T-helper 1 cell treated with Interleukin-12 subunit alpha and Interleukin-12 subunit beta and Interleukin-4 antibody, amounts not matched to agents 30 μg/mL and 1 μg/mL, for 36 hours (primary cell): ENCODE data around the gene KNL1.
A peak's percentile ranks its signal among the peaks of the same experiment; 100 is the strongest.
"Not testable (repeated sequence)": the region's sequence is repeated elsewhere in the genome, so short reads cannot be mapped to it uniquely, and the experiment has no call there.

Experiments
- H3K27ac Mint-ChIP-seq: one replicate; pipeline ENCODE4 v1.8.0; 2021; ENCODE audit warnings: mild to moderate bottlenecking, mixed read lengths
- H3K27me3 Mint-ChIP-seq: one replicate; pipeline ENCODE4 v1.8.0; 2021; ENCODE audit warnings: low read depth, mixed read lengths
- H3K36me3 Mint-ChIP-seq: one replicate; pipeline ENCODE4 v1.8.0; 2021; ENCODE audit warnings: low read depth, mixed read lengths
- H3K4me1 Mint-ChIP-seq: one replicate; pipeline ENCODE4 v1.8.0; 2021; ENCODE audit warnings: low read depth, mixed read lengths
- H3K4me3 Mint-ChIP-seq: one replicate; pipeline ENCODE4 v1.8.0; 2021; ENCODE audit warnings: mild to moderate bottlenecking, moderate library complexity, mixed read lengths
- H3K9me3 Mint-ChIP-seq: one replicate; pipeline ENCODE4 v1.8.0; 2021; ENCODE audit warnings: mixed read lengths

KNL1 gene

DNA sequence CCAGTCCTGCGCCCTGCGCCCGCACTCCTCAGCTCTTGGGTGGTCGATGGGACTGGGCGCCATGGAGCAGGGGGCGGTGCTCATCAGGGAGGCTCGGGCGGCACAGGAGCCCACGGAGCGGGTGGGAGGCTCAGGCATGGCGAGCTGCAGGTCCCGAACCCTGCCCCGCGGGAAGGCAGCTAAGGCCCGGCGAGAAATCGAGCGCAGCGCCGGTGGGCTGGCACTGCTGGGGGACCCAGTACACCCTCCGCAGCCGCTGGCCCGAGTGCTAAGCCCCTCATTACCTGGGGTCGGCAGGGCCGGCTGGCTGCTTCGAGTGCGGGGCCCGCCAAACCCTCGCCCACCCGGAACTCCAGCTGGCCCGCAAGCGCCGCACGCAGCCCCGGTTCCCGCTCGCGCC, 82.9 kb downstream of the KNL1 start:
- H3K36me3 Mint-ChIP-seq, H3K4me3 Mint-ChIP-seq, H3K27ac Mint-ChIP-seq, H3K27me3 Mint-ChIP-seq, H3K4me1 Mint-ChIP-seq, H3K9me3 Mint-ChIP-seq: not testable (repeated sequence)

GRCh38 chr15:40680151-40680550, 86.1 kb downstream of the KNL1 start:
- H3K27me3 Mint-ChIP-seq = no peaks in the 10 kb centered on the region
- H3K9me3 Mint-ChIP-seq = no peaks in the 10 kb centered on the region

DNA sequence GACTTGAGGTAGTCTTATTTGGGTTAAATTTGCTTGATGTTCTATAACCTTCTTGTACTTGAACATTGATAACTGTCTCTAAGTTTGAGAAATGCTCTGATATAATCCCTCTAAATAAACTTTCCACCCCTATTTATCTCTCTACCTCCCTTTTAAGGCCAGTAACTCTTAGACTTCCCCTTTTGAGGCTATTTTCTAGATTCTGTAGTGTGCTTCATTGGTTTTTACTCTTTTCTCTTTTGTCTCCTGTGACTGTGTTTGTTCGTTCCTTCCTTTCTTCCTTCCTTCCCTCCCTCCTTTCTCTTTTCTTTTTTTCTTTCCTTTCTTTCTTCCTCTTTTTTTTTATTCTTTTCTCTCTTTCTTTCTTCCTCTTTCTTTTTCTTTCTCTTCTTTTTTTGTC, 86.9 kb downstream of the KNL1 start:
- not testable (repeated sequence) for H3K9me3 Mint-ChIP-seq, H3K4me3 Mint-ChIP-seq, H3K27ac Mint-ChIP-seq, H3K4me1 Mint-ChIP-seq, H3K27me3 Mint-ChIP-seq, H3K36me3 Mint-ChIP-seq

More at GRCh38 chr15:40680151-40680550, 86.1 kb downstream of the KNL1 start:
- H3K27ac Mint-ChIP-seq = no peak overlapping the region
- no peak overlapping the region for H3K4me3 Mint-ChIP-seq
- H3K4me1 Mint-ChIP-seq = peaks cover 7% of the 10 kb centered on the region
- no peaks in the 10 kb centered on the region for H3K36me3 Mint-ChIP-seq

- Mint-ChIP-seq H3K9me3 (no peaks in the 10 kb centered on the region), H3K4me3 (no peak overlapping the region), H3K27ac (no peak overlapping the region), H3K27me3 (no peaks in the 10 kb centered on the region), H3K36me3 (no peaks in the 10 kb centered on the region), H3K4me1 (no peaks in the 10 kb centered on the region)
Measured at GRCh38 chr15:40684381-40684780, 90.3 kb downstream of the KNL1 start.

GRCh38 chr15:40685376-40685775, 91.3 kb downstream of the KNL1 start:
- Mint-ChIP-seq H3K36me3 (peaks cover 4% of the 10 kb centered on the region), H3K9me3 (no peaks in the 10 kb centered on the region), H3K27me3 (no peaks in the 10 kb centered on the region), H3K4me3 (no peak overlapping the region), H3K27ac (no peak overlapping the region), H3K4me1 (no peaks in the 10 kb centered on the region)

DNA sequence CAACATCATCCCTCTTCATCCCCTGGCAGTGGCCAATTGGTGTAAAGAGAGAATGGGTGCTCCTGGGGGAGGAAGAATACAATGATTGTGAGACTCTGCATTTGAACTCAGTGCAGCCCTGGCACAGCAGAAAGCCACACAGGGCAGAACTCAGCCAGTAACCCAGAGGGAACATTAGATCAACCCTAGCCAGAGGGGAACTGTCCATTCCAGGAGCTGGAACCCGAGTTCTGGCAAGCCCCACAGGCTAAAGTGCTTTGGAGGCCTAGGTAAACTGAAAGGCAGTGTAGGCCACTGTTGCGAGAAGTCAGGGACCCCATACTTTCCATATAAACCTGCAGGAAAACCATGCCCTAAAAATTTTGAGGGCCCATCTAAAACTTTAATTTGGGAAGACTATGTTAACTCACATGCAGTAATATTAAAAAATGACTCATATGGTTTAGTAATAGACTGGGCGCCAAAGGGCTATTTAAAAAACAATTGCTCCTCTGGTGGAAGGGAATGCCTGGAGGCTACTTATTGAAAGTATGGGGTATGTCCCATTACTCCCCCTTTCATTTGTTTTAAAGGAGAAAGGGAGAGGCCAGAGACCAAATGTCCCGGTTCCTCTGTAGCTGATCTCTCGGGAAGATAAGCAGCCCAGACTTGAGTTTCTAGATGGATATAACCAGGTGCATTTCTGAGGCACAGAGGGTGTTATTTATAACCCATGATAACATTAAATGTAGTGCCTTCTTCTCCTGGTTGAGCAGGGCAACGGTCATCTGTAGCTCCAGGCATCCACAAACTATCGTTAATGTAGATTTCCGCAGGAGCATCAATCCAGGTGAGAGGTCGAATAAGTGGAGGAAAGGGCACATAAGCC, 95.1 kb downstream of the KNL1 start:
- Mint-ChIP-seq H3K4me3 (no peak overlapping the region), H3K9me3 (no peaks in the 10 kb centered on the region), H3K27me3 (no peaks in the 10 kb centered on the region), H3K27ac (no peak overlapping the region), H3K4me1 (peaks cover 3% of the 10 kb centered on the region), H3K36me3 (peaks cover 8% of the 10 kb centered on the region)

GRCh38 chr15:40691737-40692136, 97.7 kb downstream of the KNL1 start:
- no peaks in the 10 kb centered on the region for H3K27me3 Mint-ChIP-seq
- no peaks in the 10 kb centered on the region for H3K9me3 Mint-ChIP-seq
- H3K36me3 Mint-ChIP-seq = peaks cover 12% of the 10 kb centered on the region
- H3K4me1 Mint-ChIP-seq = peaks cover 13% of the 10 kb centered on the region
- no peak overlapping the region for H3K27ac Mint-ChIP-seq
- no peak overlapping the region for H3K4me3 Mint-ChIP-seq

- Mint-ChIP-seq H3K4me1 (peaks cover 27% of the 10 kb centered on the region), H3K36me3 (peaks cover 20% of the 10 kb centered on the region), H3K4me3 (peak overlapping the region; percentile 99), H3K27me3 (no peaks in the 10 kb centered on the region), H3K9me3 (no peaks in the 10 kb centered on the region), H3K27ac (peak overlapping the region; percentile 97)
Measured at GRCh38 chr15:40693904-40694687, 100.0 kb downstream of the KNL1 start.

- no peaks in the 10 kb centered on the region for H3K27me3 Mint-ChIP-seq
- H3K4me1 Mint-ChIP-seq = peaks cover 32% of the 10 kb centered on the region
- no peaks in the 10 kb centered on the region for H3K9me3 Mint-ChIP-seq
- peak within 1 kb of the TSS; percentile 99 for H3K4me3 Mint-ChIP-seq
- H3K36me3 Mint-ChIP-seq = peaks cover 19% of the 10 kb centered on the region
- H3K27ac Mint-ChIP-seq = peak within 1 kb of the TSS; percentile 97
Measured at GRCh38 chr15:40694688-40695468, 100.8 kb downstream of the KNL1 start, which contains the start of gene RAD51. RAD51 (plus strand) TSS chr15:40695174; CDS start chr15:40698759, 3,585 bp downstream.

DNA sequence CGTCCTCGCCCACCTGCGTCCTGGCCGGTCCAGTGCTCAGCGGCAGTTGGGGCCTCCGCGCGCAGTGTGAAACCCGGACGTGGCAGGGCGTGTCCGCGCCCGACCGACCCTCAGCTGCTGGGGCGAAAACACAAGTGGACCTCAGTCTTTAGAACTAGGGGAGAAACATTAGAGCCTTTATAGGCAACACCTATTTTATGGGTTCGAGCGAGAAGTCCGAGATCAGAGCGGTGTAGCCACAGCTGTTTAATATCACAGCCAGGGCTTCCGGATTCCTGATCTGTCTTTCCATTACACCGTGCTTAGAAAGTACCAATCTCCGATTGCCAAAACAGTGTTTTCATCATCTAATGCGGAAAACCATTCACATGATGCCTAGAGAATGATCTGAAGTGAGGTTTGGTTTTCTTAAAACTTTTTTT, 101.4 kb downstream of the KNL1 start:
- Mint-ChIP-seq H3K36me3 (peaks cover 19% of the 10 kb centered on the region), H3K4me1 (peaks cover 37% of the 10 kb centered on the region), H3K27ac (peak overlapping the region; percentile 97)

DNA sequence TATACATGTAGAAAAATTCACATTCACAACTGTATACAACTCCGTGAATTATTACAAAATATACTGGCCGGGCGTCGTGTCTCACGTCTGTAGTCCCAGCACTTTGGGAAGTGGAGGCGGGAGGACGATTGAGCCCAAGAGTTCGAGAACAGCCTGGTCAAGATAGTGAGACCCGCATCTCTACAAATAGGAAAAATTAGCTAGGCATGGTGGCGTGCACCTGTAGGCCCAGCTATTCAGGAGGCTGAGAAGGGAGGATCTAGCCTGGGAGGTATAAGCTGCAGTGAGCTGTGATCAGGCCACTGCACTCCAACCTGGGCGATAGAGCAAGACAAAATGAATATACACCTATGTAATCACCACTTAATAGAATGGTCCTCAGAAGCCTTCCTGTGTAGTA, 102.2 kb downstream of the KNL1 start:
- H3K4me3 Mint-ChIP-seq = peak overlapping the region; percentile 99
- peaks cover 40% of the 10 kb centered on the region for H3K4me1 Mint-ChIP-seq
- H3K9me3 Mint-ChIP-seq = no peaks in the 10 kb centered on the region
- H3K36me3 Mint-ChIP-seq = peaks cover 26% of the 10 kb centered on the region
- peak overlapping the region; percentile 97 for H3K27ac Mint-ChIP-seq
- H3K27me3 Mint-ChIP-seq = no peaks in the 10 kb centered on the region

More for the DNA sequence above, 101.4 kb downstream of the KNL1 start:
- H3K9me3 Mint-ChIP-seq = no peaks in the 10 kb centered on the region
- H3K27me3 Mint-ChIP-seq = no peaks in the 10 kb centered on the region
- H3K4me3 Mint-ChIP-seq = peak overlapping the region; percentile 99

GRCh38 chr15:40697916-40698315, 103.9 kb downstream of the KNL1 start:
- no peaks in the 10 kb centered on the region for H3K9me3 Mint-ChIP-seq
- peak overlapping the region; percentile 70 for H3K4me3 Mint-ChIP-seq
- H3K36me3 Mint-ChIP-seq = peaks cover 31% of the 10 kb centered on the region
- H3K27ac Mint-ChIP-seq = peak overlapping the region; percentile 32
- H3K27me3 Mint-ChIP-seq = no peaks in the 10 kb centered on the region
- H3K4me1 Mint-ChIP-seq = peaks cover 40% of the 10 kb centered on the region

GRCh38 chr15:40702077-40702476, 108.0 kb downstream of the KNL1 start:
- Mint-ChIP-seq H3K27me3 (no peaks in the 10 kb centered on the region), H3K4me1 (peaks cover 25% of the 10 kb centered on the region), H3K36me3 (peaks cover 31% of the 10 kb centered on the region), H3K9me3 (no peaks in the 10 kb centered on the region), H3K4me3 (no peak overlapping the region), H3K27ac (no peak overlapping the region)

DNA sequence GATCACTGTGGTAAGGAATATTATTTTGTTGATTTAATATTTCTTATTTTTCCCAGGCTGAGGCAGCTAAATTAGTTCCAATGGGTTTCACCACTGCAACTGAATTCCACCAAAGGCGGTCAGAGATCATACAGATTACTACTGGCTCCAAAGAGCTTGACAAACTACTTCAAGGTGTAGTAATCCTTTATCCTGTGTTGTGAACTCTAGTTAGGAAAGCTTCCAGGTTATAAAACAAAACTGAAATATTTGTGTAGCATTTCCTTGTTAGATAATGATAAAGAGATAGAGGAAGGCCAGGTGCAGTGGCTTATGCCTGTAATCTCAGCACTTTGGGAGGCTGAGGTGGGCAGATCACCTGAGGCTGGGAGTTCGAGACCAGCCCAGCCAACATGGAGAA, 112.1 kb downstream of the KNL1 start:
- Mint-ChIP-seq H3K4me1 (no peaks in the 10 kb centered on the region), H3K4me3 (no peak overlapping the region), H3K36me3 (peaks cover 32% of the 10 kb centered on the region), H3K9me3 (no peaks in the 10 kb centered on the region), H3K27me3 (no peaks in the 10 kb centered on the region), H3K27ac (no peak overlapping the region)
